Measurements from ENCODE around the gene MIER2.

DNA sequence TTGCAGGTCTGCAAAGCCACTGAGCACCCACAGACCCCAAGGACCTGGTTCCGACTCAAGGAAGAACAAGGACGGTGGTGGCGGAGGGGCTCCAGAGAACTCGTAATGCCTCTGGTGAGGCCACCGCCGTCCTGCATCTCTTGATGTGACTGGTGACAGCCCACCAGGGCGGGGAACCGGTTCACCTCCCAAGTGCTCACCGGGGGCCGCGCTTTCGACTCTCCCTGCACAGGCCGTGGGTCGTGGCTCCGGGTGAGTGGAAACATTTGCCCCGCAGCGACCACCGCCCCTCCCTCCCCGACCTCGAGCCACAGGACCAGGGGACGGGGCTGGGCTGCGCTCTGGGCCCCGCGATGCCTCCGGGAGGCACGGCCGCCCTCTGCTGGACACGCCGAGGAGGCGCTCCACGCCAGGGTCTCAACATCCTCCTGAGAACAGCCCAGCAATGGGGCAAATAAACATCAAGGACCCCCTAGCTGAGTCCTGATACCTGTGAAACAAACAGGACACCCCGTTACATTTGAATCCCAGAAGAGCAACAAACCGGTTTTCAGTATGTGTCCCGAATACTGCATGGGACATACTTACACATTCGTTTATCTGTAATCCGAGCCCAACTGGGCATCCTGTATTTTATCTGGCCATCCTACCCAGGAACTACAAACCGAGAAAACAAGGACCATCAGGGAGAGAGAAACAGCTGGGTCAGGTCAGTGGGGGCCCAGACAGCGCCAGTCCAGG, 49.5 kb downstream of the MIER2 start:
- TF ChIP-seq, protein P1, sequence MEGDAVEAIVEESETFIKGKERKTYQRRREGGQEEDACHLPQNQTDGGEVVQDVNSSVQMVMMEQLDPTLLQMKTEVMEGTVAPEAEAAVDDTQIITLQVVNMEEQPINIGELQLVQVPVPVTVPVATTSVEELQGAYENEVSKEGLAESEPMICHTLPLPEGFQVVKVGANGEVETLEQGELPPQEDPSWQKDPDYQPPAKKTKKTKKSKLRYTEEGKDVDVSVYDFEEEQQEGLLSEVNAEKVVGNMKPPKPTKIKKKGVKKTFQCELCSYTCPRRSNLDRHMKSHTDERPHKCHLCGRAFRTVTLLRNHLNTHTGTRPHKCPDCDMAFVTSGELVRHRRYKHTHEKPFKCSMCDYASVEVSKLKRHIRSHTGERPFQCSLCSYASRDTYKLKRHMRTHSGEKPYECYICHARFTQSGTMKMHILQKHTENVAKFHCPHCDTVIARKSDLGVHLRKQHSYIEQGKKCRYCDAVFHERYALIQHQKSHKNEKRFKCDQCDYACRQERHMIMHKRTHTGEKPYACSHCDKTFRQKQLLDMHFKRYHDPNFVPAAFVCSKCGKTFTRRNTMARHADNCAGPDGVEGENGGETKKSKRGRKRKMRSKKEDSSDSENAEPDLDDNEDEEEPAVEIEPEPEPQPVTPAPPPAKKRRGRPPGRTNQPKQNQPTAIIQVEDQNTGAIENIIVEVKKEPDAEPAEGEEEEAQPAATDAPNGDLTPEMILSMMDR (IDR thresholded peaks at IDR 0.05 in 8 of 11, conservative IDR thresholded peaks at IDR 0.05 in 3 of 11), result peak; percentile 25 to 76 (median 60)
- TF ChIP-seq POLR2A (IDR thresholded peaks at IDR 0.05) (no peak), POLR2AphosphoS5 (IDR thresholded peaks at IDR 0.05) (peak; percentile 11 to 51 (median 39))
